B cell (primary cell): ENCODE results near the gene DENND10. TPM values are rescaled to one million over a fixed set of nuclear protein-coding genes. Genes with fewer than 3 reads are reported as not detected.

Source experiments
- ATAC-seq: fragments of 200-7000 bp; cut with Tn5 transposase; one replicate; pipeline ENCODE4 v1.10.0; 2021; ENCODE audit warnings: low read depth, mild to moderate bottlenecking, moderate number of reproducible peaks, moderate library complexity
- CTCF ChIA-PET: fragments of 350-600 bp; sonication (Branson Sonifier 250); formaldehyde crosslinking; loops from one replicate; lab custom pipeline; 2021; ENCODE audit warnings: antibody characterized with exemption, inconsistent platforms; lab: Charles Lee
- POLR2A ChIA-PET: fragments of 350-600 bp; sonication (Branson Sonifier 250); formaldehyde crosslinking; loops from one replicate; lab custom pipeline; 2021; ENCODE audit warnings: antibody characterized with exemption; lab: Charles Lee
- DNase-seq: peaks from one replicate; pipeline ENCODE4 v3.0.0; 2013
- H2AFZ ChIP-seq: 2 replicates; pipeline ENCODE4 v1.6.1; 2012; ENCODE audit warnings: mild to moderate bottlenecking, low read depth, low read length; ENCODE audit not compliant: insufficient read depth, poor library complexity, severe bottlenecking
- H3K27ac ChIP-seq, 2 donors: 1 replicate in 1 of 2; 2 replicates in 1 of 2; pipeline ENCODE4 v1.5.1; 2012 to 2013; ENCODE audit warnings: low read length in 2 of 2, mild to moderate bottlenecking in 2 of 2, moderate library complexity in 1 of 2
- H3K27me3 ChIP-seq, 4 experiments: fragments of 200-600 bp in 1 of 4; sonication (generic) in 1 of 4; replicated peaks in 1 of 4; 1 replicate in 2 of 4; 2 replicates in 2 of 4; pipeline versions ENCODE4 v1.6.1 to v1.7.0; 2013 to 2016; ENCODE audit warnings: low read length in 3 of 4, mild to moderate bottlenecking in 2 of 4, mixed read lengths in 1 of 4, moderate library complexity in 1 of 4; ENCODE audit not compliant: insufficient read depth in 4 of 4, control insufficient read depth in 3 of 4; ENCODE audit errors: control extremely low read depth in 1 of 4
- H3K36me3 ChIP-seq, 2 experiments: replicated peaks in 1 of 2; 1 replicate in 1 of 2; 2 replicates in 1 of 2; pipeline versions ENCODE4 v1.6.1 to v1.7.1; 2013; ENCODE audit warnings: low read length in 1 of 2; ENCODE audit not compliant: insufficient read depth in 2 of 2, control insufficient read depth in 1 of 2; ENCODE audit errors: control extremely low read depth in 1 of 2, extremely low read depth in 1 of 2
- H3K4me1 ChIP-seq, 2 donors: fragments of 200-600 bp in 1 of 2; sonication (generic) in 1 of 2; 1 replicate in 1 of 2; 2 replicates in 1 of 2; pipeline versions ENCODE4 v1.5.1 to v1.6.1; 2013 to 2017; ENCODE audit warnings: low read length in 2 of 2; ENCODE audit not compliant: control insufficient read depth in 2 of 2, insufficient read depth in 2 of 2
- H3K4me2 ChIP-seq: replicated peaks from 2 replicates; pipeline ENCODE3; 2012; ENCODE audit warnings: mild to moderate bottlenecking, low read depth, low read length; ENCODE audit not compliant: poor library complexity, severe bottlenecking
- H3K4me3 ChIP-seq, 5 experiments: fragments of 200-600 bp in 1 of 5; sonication (generic) in 1 of 5; 1 replicate in 3 of 5; 2 replicates in 2 of 5; pipeline versions ENCODE4 v1.5.1 to v1.7.0; 2011 to 2016; ENCODE audit warnings: low read length in 4 of 5, mild to moderate bottlenecking in 4 of 5, low read depth in 2 of 5, control low read depth in 1 of 5, moderate library complexity in 1 of 5; ENCODE audit not compliant: insufficient read depth in 1 of 5; ENCODE audit errors: control extremely low read depth in 1 of 5, extremely low read depth in 1 of 5
- H3K79me2 ChIP-seq: fragments of 200-600 bp; sonication (generic); one replicate; pipeline ENCODE4 v1.6.0; 2016; ENCODE audit warnings: low read length; ENCODE audit not compliant: control insufficient read depth, insufficient read depth
- H3K9ac ChIP-seq: fragments of 200-600 bp; sonication (generic); 2 replicates; pipeline ENCODE4 v1.6.1; 2017; ENCODE audit warnings: mild to moderate bottlenecking, low read length, moderate library complexity
- H3K9me3 ChIP-seq, 3 donors: one replicate each; pipeline versions ENCODE4 v1.6.1 to v1.7.1; 2013; ENCODE audit warnings: low read length in 2 of 3; ENCODE audit not compliant: control insufficient read depth in 2 of 3, insufficient read depth in 1 of 3; ENCODE audit errors: control extremely low read depth in 1 of 3
- H4K20me1 ChIP-seq: 2 replicates; pipeline ENCODE4 v1.6.0; 2012; ENCODE audit warnings: mild to moderate bottlenecking, low read length; ENCODE audit not compliant: insufficient read depth, control insufficient read depth, poor library complexity, severe bottlenecking
- H3K27ac Mint-ChIP-seq: one replicate; pipeline ENCODE4 v1.8.0; 2021; ENCODE audit warnings: mixed read lengths
- H3K27me3 Mint-ChIP-seq: one replicate; pipeline ENCODE4 v1.8.0; 2021; ENCODE audit warnings: mixed read lengths
- H3K4me1 Mint-ChIP-seq: one replicate; pipeline ENCODE4 v1.8.0; 2021; ENCODE audit warnings: mixed read lengths
- H3K4me3 Mint-ChIP-seq: one replicate; pipeline ENCODE4 v1.8.0; 2021; ENCODE audit warnings: mixed read lengths
- H3K9me3 Mint-ChIP-seq: one replicate; pipeline ENCODE4 v1.8.0; 2022; ENCODE audit warnings: mixed read lengths; ENCODE audit not compliant: insufficient read depth
- CTCF ChIP-seq: fragments of 200-600 bp; IDR thresholded peaks from one replicate; pipeline ENCODE4 v1.8.0; 2022; ENCODE audit warnings: antibody characterized with exemption, mild to moderate bottlenecking
- EZH2 ChIP-seq: IDR thresholded peaks from 2 replicates; pipeline ENCODE4 v1.6.1; 2012; ENCODE audit warnings: borderline replicate concordance, low read depth, mild to moderate bottlenecking, moderate library complexity, low read length; ENCODE audit not compliant: insufficient read depth, poor library complexity, severe bottlenecking
- WGBS: methylation state at CpG from one replicate; pipeline ENCODE4 v1.1.5; 2013; ENCODE audit warnings: missing lambda C conversion rate; ENCODE audit not compliant: insufficient coverage; 5-methylcytosine and 5-hydroxymethylcytosine counted together
- intact Hi-C: fragments of 100-400 bp; cut with micrococcal nuclease; formaldehyde crosslinking; loops from one replicate; pipeline ENCODE4 v1.10.0; 2022
- polyA plus RNA-seq: library from polyadenylated mRNA; depleted of rRNA; stranded (reverse); fragments of >200 nt; gene quantifications from 2 replicates; pipeline ENCODE4 v1.2.3, GENCODE V29; 2012
- total RNA-seq, 2 donors: library from RNA; stranded (reverse); fragments of 120-200 nt in 1 of 2; gene quantifications; 1 replicate in 1 of 2; 2 replicates in 1 of 2; pipeline versions ENCODE4 v1.2.3 to v1.2.4, GENCODE V29; 2013 to 2022

Gene DENND10
- total and polyA plus RNA-seq, 2 donors (not counting 1 experiment from before 2014, with no cell fraction given), result 16.6 to 24.4 TPM

- ChIA-PET POLR2A (interaction anchor here (1.2 kb wide), 1 partner anchor 9 kb away, joined by 9 read pairs; no protein-coding TSS in a partner anchor), CTCF (interaction anchor here (0.6 kb wide), 1 partner anchor 357 kb away, joined by 3 read pairs; no protein-coding TSS in a partner anchor)
- Mint-ChIP-seq H3K27ac (no peak overlapping the region), H3K4me1 (peaks cover 14% of the 10 kb centered on the region), H3K4me3 (no peak overlapping the region), H3K9me3 (no peaks in the 10 kb centered on the region), H3K27me3 (no peaks in the 10 kb centered on the region)
- WGBS, result 95% methylated on average over 2 of the region's 3 CpGs
- H4K20me1 ChIP-seq, result no peaks in the 10 kb centered on the region
- no peaks in the 10 kb centered on the region for H3K9me3 ChIP-seq
- no peaks in the 10 kb centered on the region for H3K36me3 ChIP-seq
- no peak overlapping the region for H3K4me3 ChIP-seq
- H3K9ac ChIP-seq, result no peak overlapping the region
- ATAC-seq (no peak), DNase-seq (no peak)
- H2AFZ ChIP-seq, result no peak overlapping the region
- no peak overlapping the region for H3K4me2 ChIP-seq
- no peaks in the 10 kb centered on the region for H3K27me3 ChIP-seq
- peaks cover 6 to 12% of the 10 kb centered on the region in 2 donors for H3K4me1 ChIP-seq
- intact Hi-C loops, result loop anchor here (5.0 kb wide), 1 partner anchor 552 kb away; the partner anchor contains the start of gene BAG3
- H3K79me2 ChIP-seq, result peaks cover under 1% of the 10 kb centered on the region
- TF ChIP-seq EZH2 (no peak), CTCF (no peak)
- H3K27ac ChIP-seq, result no peak overlapping the region
Measured at GRCh38 chr10:119100434-119101238, 3.3 kb upstream of the DENND10 start.
